Peyer's patch (tissue), 4 donors: Measurements from ENCODE around the gene LLCFC1. TPM values are rescaled to one million over a fixed set of nuclear protein-coding genes. Genes with fewer than 3 reads are reported as not detected.

Source experiments
- DNase-seq, 3 donors: peaks; one replicate each; pipeline ENCODE4 v3.0.0-alpha.2; 2017 to 2019
- H3K27ac ChIP-seq, 4 donors: fragments of 200-600 bp; sonication (generic); one replicate each; pipeline ENCODE4 v1.5.1; 2016 to 2019
- H3K27me3 ChIP-seq, 2 donors: fragments of 200-600 bp; sonication (generic); one replicate each; pipeline ENCODE4 v1.5.1; 2019
- H3K36me3 ChIP-seq, 3 donors: fragments of 200-600 bp; sonication (generic); one replicate each; pipeline ENCODE4 v1.5.1; 2016 to 2019
- H3K4me1 ChIP-seq, 4 donors: fragments of 200-600 bp; sonication (generic); one replicate each; pipeline ENCODE4 v1.5.1; 2016 to 2019
- H3K4me3 ChIP-seq, 4 donors: fragments of 200-600 bp; sonication (generic); 1 replicate in 3 of 4; 2 replicates in 1 of 4; pipeline ENCODE4 v1.5.1; 2016 to 2019; ENCODE audit warnings: mild to moderate bottlenecking in 1 of 4
- H3K9me3 ChIP-seq, 4 donors: fragments of 200-600 bp; sonication (generic); one replicate each; pipeline ENCODE4 v1.5.1; 2016 to 2019; ENCODE audit warnings: mild to moderate bottlenecking in 1 of 4
- CTCF ChIP-seq, 6 experiments: fragments of 450-650 bp in 4 of 6; fragments of 200-600 bp in 2 of 6; sonication (generic) in 1 of 6; IDR thresholded peaks; one replicate each; pipeline ENCODE4 v1.5.1; 2017 to 2019; ENCODE audit warnings: antibody characterized with exemption in 6 of 6, mild to moderate bottlenecking in 3 of 6, moderate library complexity in 1 of 6
- POLR2A ChIP-seq, 2 donors: fragments of 450-650 bp; IDR thresholded peaks; one replicate each; pipeline ENCODE4 v1.5.1; 2017; ENCODE audit warnings: antibody characterized with exemption in 2 of 2, mild to moderate bottlenecking in 2 of 2, moderate library complexity in 2 of 2
- total RNA-seq, 4 donors: library from RNA; depleted of rRNA; stranded (reverse); fragments of >200 nt; gene quantifications; one replicate each; pipeline ENCODE4 v1.1.0, GENCODE V29; 2016

The LLCFC1 gene
- total RNA-seq, 4 donors from 2014 or later = not detected

- no peak overlapping the region for H3K4me3 ChIP-seq
- TF ChIP-seq CTCF (IDR thresholded peaks at IDR 0.05) (no peak), POLR2A (IDR thresholded peaks at IDR 0.05) (no peak)
- H3K27me3 ChIP-seq = no peaks in the 10 kb centered on the region
- DNase-seq = no peak
- no peaks in the 10 kb centered on the region for H3K36me3 ChIP-seq
- H3K9me3 ChIP-seq = peaks cover 0 to 7% (median 2%) of the 10 kb centered on the region in 4 donors
- no peak overlapping the region for H3K27ac ChIP-seq
- peaks cover 0 to 10% (median 0%) of the 10 kb centered on the region in 4 donors for H3K4me1 ChIP-seq
Measured at GRCh38 chr7:142906643-142907042, 32.6 kb upstream of the LLCFC1 start.

GRCh38 chr7:142908290-142908689, 31.0 kb upstream of the LLCFC1 start:
- TF ChIP-seq CTCF (IDR thresholded peaks at IDR 0.05) = no peak
- no peak for TF ChIP-seq POLR2A (IDR thresholded peaks at IDR 0.05)
- H3K27me3 ChIP-seq = no peaks in the 10 kb centered on the region
- no peak for DNase-seq
- no peaks in the 10 kb centered on the region for H3K36me3 ChIP-seq
- peaks cover 0 to 7% (median 2%) of the 10 kb centered on the region in 4 donors for H3K9me3 ChIP-seq
- H3K27ac ChIP-seq = no peak overlapping the region
- H3K4me1 ChIP-seq = peaks cover 0 to 10% (median 0%) of the 10 kb centered on the region in 4 donors
- no peak overlapping the region for H3K4me3 ChIP-seq

GRCh38 chr7:142908921-142909890, 30.1 kb upstream of the LLCFC1 start:
- peaks cover 0 to 6% (median 2%) of the 10 kb centered on the region in 4 donors for H3K9me3 ChIP-seq
- H3K4me1 ChIP-seq = peaks cover 0 to 10% (median 0%) of the 10 kb centered on the region in 4 donors
- H3K27me3 ChIP-seq = no peaks in the 10 kb centered on the region
- TF ChIP-seq POLR2A (IDR thresholded peaks at IDR 0.05) (no peak), CTCF (IDR thresholded peaks at IDR 0.05) (peak in 3 of 6 experiments; percentile 33)
- H3K27ac ChIP-seq = no peak overlapping the region
- no peaks in the 10 kb centered on the region for H3K36me3 ChIP-seq
- H3K4me3 ChIP-seq = no peak overlapping the region
- DNase-seq = no peak

- Histone ChIP-seq H3K4me3 (no peak overlapping the region), H3K4me1 (peaks cover 0 to 10% (median 0%) of the 10 kb centered on the region in 4 donors), H3K27ac (no peak overlapping the region), H3K9me3 (no peaks in the 10 kb centered on the region), H3K27me3 (no peaks in the 10 kb centered on the region), H3K36me3 (no peaks in the 10 kb centered on the region)
- TF ChIP-seq POLR2A (IDR thresholded peaks at IDR 0.05) = no peak
- TF ChIP-seq CTCF (IDR thresholded peaks at IDR 0.05) = no peak
- DNase-seq = no peak
Measured at GRCh38 chr7:142910031-142910433, 29.3 kb upstream of the LLCFC1 start.

- TF ChIP-seq POLR2A (IDR thresholded peaks at IDR 0.05) (no peak), CTCF (IDR thresholded peaks at IDR 0.05) (no peak)
- Histone ChIP-seq H3K36me3 (no peaks in the 10 kb centered on the region), H3K27me3 (no peaks in the 10 kb centered on the region), H3K4me1 (peaks cover 0 to 10% (median 0%) of the 10 kb centered on the region in 4 donors), H3K27ac (no peak overlapping the region), H3K4me3 (no peak overlapping the region), H3K9me3 (no peaks in the 10 kb centered on the region)
- no peak for DNase-seq
Measured at GRCh38 chr7:142910481-142910880, 28.8 kb upstream of the LLCFC1 start.
